ENCODE data around the gene TWSG1. TPM values are rescaled to one million over a fixed set of nuclear protein-coding genes. Genes with fewer than 3 reads are reported as not detected.

The TWSG1 gene
- total and polyA plus RNA-seq, 2 of the 13 experiments (the other 11 are each of a cell fraction or from before 2014, with no cell fraction given): 6.6 to 9.4 TPM

GRCh38 chr18:9401176-9401575 lies 66.6 kb downstream of the TWSG1 start:
- no peaks in the 10 kb centered on the region for H3K27me3 ChIP-seq (ENCODE audit: control insufficient read depth in 1 of 2, insufficient read depth in 2 of 2, low read length in 2 of 2)
- CTCF ChIA-PET (ENCODE audit: low intra/inter-chr PET ratio, low total read pairs): no interaction called here
- no peak overlapping the region for H2AFZ ChIP-seq (ENCODE audit: low read length)
- no peak for ATAC-seq
- H3K27ac ChIP-seq (ENCODE audit: extremely low read length, insufficient read depth, low read length): no peak overlapping the region
- in situ Hi-C loops (cut with HindIII; ENCODE audit: extremely low pct_ligation_motif_present, low pct_unique_long_range_greater_than_20kb) (no loop called here), intact Hi-C loops (cut with micrococcal nuclease; ENCODE audit: unreplicated experiment) (no loop called here)
- H3K9ac ChIP-seq (ENCODE audit: insufficient read depth, low read depth, low read length): no peak overlapping the region
- no peaks in the 10 kb centered on the region for H3K36me3 ChIP-seq (replicated peaks in 1 of 2; ENCODE audit: control insufficient read depth in 1 of 2, insufficient read depth in 2 of 2, low read length in 2 of 2)
- no peak overlapping the region for H3K4me3 ChIP-seq (replicated peaks in 1 of 3; ENCODE audit: insufficient read depth in 1 of 3, low read depth in 2 of 3, low read length in 3 of 3)
- FAIRE-seq: no peak
- H3K79me2 ChIP-seq (ENCODE audit: insufficient read depth, low read length): no peaks in the 10 kb centered on the region
- no peaks in the 10 kb centered on the region for H4K20me1 ChIP-seq (ENCODE audit: insufficient read depth, low read length)
- H3K9me3 ChIP-seq (ENCODE audit: low read length): no peaks in the 10 kb centered on the region
- H3K4me2 ChIP-seq (ENCODE audit: low read depth, low read length): no peak overlapping the region
- H3K4me1 ChIP-seq (ENCODE audit: insufficient read depth, low read length): no peaks in the 10 kb centered on the region
- no peak for DNase-seq (ENCODE audit: low spot score)
- BruUV-seq (replicated peaks): no TSS peak
- POLR2A ChIA-PET: no interaction called here
- TF ChIP-seq ZFP82 (CRISPR knock-in tag; IDR thresholded peaks at IDR 0.05; ENCODE audit: borderline replicate concordance) (no peak), ZC3H13 (CRISPR knock-in tag; IDR thresholded peaks at IDR 0.05) (no peak), ZNF691 (CRISPR knock-in tag; IDR thresholded peaks at IDR 0.05; ENCODE audit: borderline replicate concordance, low read depth) (no peak), AHDC1 (CRISPR knock-in tag; IDR thresholded peaks at IDR 0.05; ENCODE audit: borderline replicate concordance) (no peak), MATR3 (CRISPR knock-in tag; IDR thresholded peaks at IDR 0.05) (no peak), CBX5 (CRISPR knock-in tag; IDR thresholded peaks at IDR 0.05; ENCODE audit: borderline replicate concordance) (no peak), PLSCR1 (CRISPR knock-in tag; IDR thresholded peaks at IDR 0.05; ENCODE audit: borderline replicate concordance) (no peak), ZNF468 (CRISPR knock-in tag; IDR thresholded peaks at IDR 0.05) (no peak), RXRA (CRISPR knock-in tag; IDR thresholded peaks at IDR 0.05) (no peak), ZNF775 (CRISPR knock-in tag; IDR thresholded peaks at IDR 0.05; ENCODE audit: borderline replicate concordance) (no peak), ZNF460 (CRISPR knock-in tag; IDR thresholded peaks at IDR 0.05; ENCODE audit: borderline replicate concordance) (no peak), ATF4 (CRISPR knock-in tag; IDR thresholded peaks at IDR 0.05) (no peak), ZNF207 (IDR thresholded peaks at IDR 0.05; ENCODE audit: borderline replicate concordance) (no peak), ZFP1 (CRISPR knock-in tag; IDR thresholded peaks at IDR 0.05) (no peak), ZNF672 (CRISPR knock-in tag; IDR thresholded peaks at IDR 0.05) (no peak), ARID3A (IDR thresholded peaks at IDR 0.05; ENCODE audit: low read depth, low read length) (no peak), TEAD2 (CRISPR knock-in tag; IDR thresholded peaks at IDR 0.05) (no peak)

All from HepG2 (cell line).